CD14-positive monocyte (primary cell): ENCODE data around the gene C19orf33. TPM values are rescaled to one million over a fixed set of nuclear protein-coding genes. Genes with fewer than 3 reads are reported as not detected.

Experiments
- DNase-seq, 3 donors: peaks; one replicate each; pipeline ENCODE4 v3.0.0-alpha.2; 2011 to 2022
- H2AFZ ChIP-seq: 2 replicates; pipeline ENCODE4 v1.6.0; 2012; ENCODE audit warnings: mild to moderate bottlenecking, low read depth, low read length, inconsistent platforms; ENCODE audit not compliant: insufficient read depth, poor library complexity, severe bottlenecking
- H3K27ac ChIP-seq, 2 donors: 1 replicate in 1 of 2; 2 replicates in 1 of 2; pipeline ENCODE4 v1.5.1; 2012 to 2013; ENCODE audit warnings: low read length in 2 of 2, control low read depth in 1 of 2, inconsistent platforms in 1 of 2, low read depth in 1 of 2, mild to moderate bottlenecking in 1 of 2
- H3K27me3 ChIP-seq, 2 donors: one replicate each; pipeline versions ENCODE4 v1.6.0 to v1.6.1; 2011 to 2013; ENCODE audit warnings: low read length in 2 of 2; ENCODE audit not compliant: control insufficient read depth in 2 of 2, insufficient read depth in 2 of 2
- H3K36me3 ChIP-seq, 2 donors: replicated peaks in 1 of 2; 1 replicate in 1 of 2; 2 replicates in 1 of 2; pipeline versions ENCODE4 v1.5.1 to v1.6.1; 2012 to 2013; ENCODE audit warnings: low read length in 2 of 2, control low read depth in 1 of 2, inconsistent platforms in 1 of 2, mild to moderate bottlenecking in 1 of 2; ENCODE audit not compliant: insufficient read depth in 2 of 2, control insufficient read depth in 1 of 2
- H3K4me1 ChIP-seq, 2 donors: 1 replicate in 1 of 2; 2 replicates in 1 of 2; pipeline versions ENCODE4 v1.5.1 to v1.6.1; 2012 to 2013; ENCODE audit warnings: low read length in 2 of 2, control low read depth in 1 of 2, inconsistent platforms in 1 of 2, mild to moderate bottlenecking in 1 of 2, moderate library complexity in 1 of 2; ENCODE audit not compliant: insufficient read depth in 2 of 2, control insufficient read depth in 1 of 2
- H3K4me2 ChIP-seq: replicated peaks from 2 replicates; pipeline ENCODE3; 2012; ENCODE audit warnings: low read length, moderate library complexity, mild to moderate bottlenecking; ENCODE audit not compliant: poor library complexity, severe bottlenecking; ENCODE audit errors: extremely low read depth
- H3K4me3 ChIP-seq, 3 experiments: fragments of 200-600 bp in 1 of 3; sonication (generic) in 1 of 3; replicated peaks in 1 of 3; 1 replicate in 2 of 3; 2 replicates in 1 of 3; pipeline ENCODE4 v1.5.1; 2011 to 2013; ENCODE audit warnings: low read length in 3 of 3, mild to moderate bottlenecking in 3 of 3, control low read depth in 2 of 3, low read depth in 2 of 3, inconsistent platforms in 1 of 3, moderate library complexity in 1 of 3
- H3K79me2 ChIP-seq: 2 replicates; pipeline ENCODE4 v1.6.0; 2012; ENCODE audit warnings: mild to moderate bottlenecking, control low read depth, inconsistent platforms, low read length, moderate library complexity; ENCODE audit not compliant: insufficient read depth
- H3K9ac ChIP-seq: 2 replicates; pipeline ENCODE4 v1.6.0; 2017; ENCODE audit warnings: low read length, mild to moderate bottlenecking; ENCODE audit not compliant: insufficient read depth, poor library complexity, severe bottlenecking
- H3K9me3 ChIP-seq, 2 donors: replicated peaks in 1 of 2; 1 replicate in 1 of 2; 2 replicates in 1 of 2; pipeline versions ENCODE4 v1.5.1 to v1.6.1; 2012 to 2013; ENCODE audit warnings: low read length in 2 of 2, control low read depth in 1 of 2; ENCODE audit not compliant: control insufficient read depth in 1 of 2, insufficient read depth in 1 of 2
- H4K20me1 ChIP-seq: 2 replicates; pipeline ENCODE4 v1.6.0; 2012; ENCODE audit warnings: mild to moderate bottlenecking, low read length, control low read depth, moderate library complexity; ENCODE audit not compliant: insufficient read depth
- H3K27ac Mint-ChIP-seq, 7 donors: one replicate each; pipeline ENCODE4 v1.8.0; 2020; ENCODE audit warnings: mild to moderate bottlenecking in 7 of 7, mixed read lengths in 7 of 7, moderate library complexity in 6 of 7, inconsistent platforms in 2 of 7
- H3K27me3 Mint-ChIP-seq, 3 donors: one replicate each; pipeline ENCODE4 v1.8.0; 2021 to 2022; ENCODE audit warnings: low read depth in 3 of 3, mild to moderate bottlenecking in 3 of 3, mixed read lengths in 3 of 3, moderate library complexity in 3 of 3, inconsistent platforms in 1 of 3
- H3K36me3 Mint-ChIP-seq, 2 donors: one replicate each; pipeline ENCODE4 v1.8.0; 2020; ENCODE audit warnings: mixed read lengths in 2 of 2, inconsistent platforms in 1 of 2, mild to moderate bottlenecking in 1 of 2
- H3K4me1 Mint-ChIP-seq: one replicate; pipeline ENCODE4 v1.8.0; 2020; ENCODE audit warnings: mild to moderate bottlenecking, mixed read lengths
- H3K4me3 Mint-ChIP-seq, 2 donors: one replicate each; pipeline ENCODE4 v1.8.0; 2020; ENCODE audit warnings: mild to moderate bottlenecking in 2 of 2, mixed read lengths in 2 of 2, moderate library complexity in 1 of 2
- H3K9me3 Mint-ChIP-seq, 7 donors: one replicate each; pipeline ENCODE4 v1.8.0; 2020 to 2022; ENCODE audit warnings: mixed read lengths in 7 of 7, mild to moderate bottlenecking in 6 of 7, moderate library complexity in 6 of 7, inconsistent platforms in 2 of 7
- WGBS: methylation state at CpG from one replicate; pipeline ENCODE4 v1.1.5; 2013; ENCODE audit warnings: missing lambda C conversion rate; ENCODE audit not compliant: insufficient coverage; 5-methylcytosine and 5-hydroxymethylcytosine counted together
- intact Hi-C, 2 donors: fragments of 100-400 bp; cut with micrococcal nuclease; formaldehyde crosslinking; loops; one replicate each; pipeline versions ENCODE4 v1.15.0 to v1.15.1; 2023
- polyA plus RNA-seq, 3 donors: library from polyadenylated mRNA; depleted of rRNA in 1 of 3; unstranded in 2 of 3; stranded (reverse) in 1 of 3; fragments of 300-500 nt in 2 of 3; fragments of >200 nt in 1 of 3; fragmentation: Illumina TruSeq in 2 of 3; gene quantifications; 1 replicate in 2 of 3; 2 replicates in 1 of 3; pipeline ENCODE4 v1.2.3, GENCODE V29; 2012 to 2021
- TF ChIP-seq, protein P1 (sequence below): fragments of 200-600 bp; IDR thresholded peaks from one replicate; pipeline ENCODE4 v1.8.0; 2022; ENCODE audit warnings: antibody characterized with exemption, mild to moderate bottlenecking

C19orf33 gene
- polyA plus RNA-seq, 3 donors = 0.43 to 0.73 (median 0.69) TPM

DNA sequence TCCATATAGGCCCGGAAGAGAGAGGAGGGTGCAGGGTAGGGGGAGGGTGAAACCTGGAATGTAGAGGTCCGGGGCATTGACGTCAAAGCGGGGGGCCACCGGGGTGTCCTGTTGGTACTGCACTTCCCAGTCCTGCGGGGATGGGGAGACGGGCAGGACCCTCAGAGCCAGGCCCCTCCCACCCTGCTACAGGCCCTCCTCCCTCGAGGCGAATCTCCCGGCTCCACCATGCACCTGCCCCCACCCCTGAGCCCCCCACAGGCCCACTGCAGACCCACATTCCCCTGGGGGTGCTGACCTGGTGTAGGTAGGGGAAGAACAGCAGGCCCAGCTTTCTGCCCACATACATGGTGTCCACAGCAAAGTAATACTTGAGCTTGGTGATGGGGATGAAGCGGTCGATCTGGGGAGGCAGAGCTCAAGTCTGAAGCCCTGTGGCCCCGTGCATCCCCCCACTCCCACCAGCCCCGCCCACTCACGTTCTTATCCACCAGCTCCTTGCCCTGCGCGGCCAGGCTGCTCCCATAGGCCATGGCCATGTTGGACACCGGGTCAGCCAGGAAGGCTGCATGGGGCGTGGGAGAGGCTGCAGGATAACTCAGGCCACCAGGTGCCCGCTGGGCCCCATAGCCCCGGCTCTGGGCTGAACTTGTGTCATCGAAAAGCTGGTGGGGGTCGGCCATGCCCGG is 5.0 kb downstream of the C19orf33 start:
- peaks cover 31% of the 10 kb centered on the region for H3K79me2 ChIP-seq
- H3K4me1 Mint-ChIP-seq = peaks cover 42% of the 10 kb centered on the region
- H3K9ac ChIP-seq = peak overlapping the region; percentile 21
- peaks cover 18 to 21% of the 10 kb centered on the region in 2 donors for H3K36me3 ChIP-seq
- peaks cover 2 to 6% (median 3%) of the 10 kb centered on the region in 3 donors for H3K27me3 Mint-ChIP-seq
- intact Hi-C loops = no loop called here
- H3K27me3 ChIP-seq = no peaks in the 10 kb centered on the region
- peak overlapping the region; percentile 6 to 53 for H3K27ac ChIP-seq
- WGBS = 99% methylated on average over 15 of the region's 24 CpGs
- H2AFZ ChIP-seq = no peak overlapping the region
- H3K4me3 Mint-ChIP-seq = no peak overlapping the region
- TF ChIP-seq, protein P1, sequence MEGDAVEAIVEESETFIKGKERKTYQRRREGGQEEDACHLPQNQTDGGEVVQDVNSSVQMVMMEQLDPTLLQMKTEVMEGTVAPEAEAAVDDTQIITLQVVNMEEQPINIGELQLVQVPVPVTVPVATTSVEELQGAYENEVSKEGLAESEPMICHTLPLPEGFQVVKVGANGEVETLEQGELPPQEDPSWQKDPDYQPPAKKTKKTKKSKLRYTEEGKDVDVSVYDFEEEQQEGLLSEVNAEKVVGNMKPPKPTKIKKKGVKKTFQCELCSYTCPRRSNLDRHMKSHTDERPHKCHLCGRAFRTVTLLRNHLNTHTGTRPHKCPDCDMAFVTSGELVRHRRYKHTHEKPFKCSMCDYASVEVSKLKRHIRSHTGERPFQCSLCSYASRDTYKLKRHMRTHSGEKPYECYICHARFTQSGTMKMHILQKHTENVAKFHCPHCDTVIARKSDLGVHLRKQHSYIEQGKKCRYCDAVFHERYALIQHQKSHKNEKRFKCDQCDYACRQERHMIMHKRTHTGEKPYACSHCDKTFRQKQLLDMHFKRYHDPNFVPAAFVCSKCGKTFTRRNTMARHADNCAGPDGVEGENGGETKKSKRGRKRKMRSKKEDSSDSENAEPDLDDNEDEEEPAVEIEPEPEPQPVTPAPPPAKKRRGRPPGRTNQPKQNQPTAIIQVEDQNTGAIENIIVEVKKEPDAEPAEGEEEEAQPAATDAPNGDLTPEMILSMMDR = no peak
- DNase-seq = no peak
- H3K9me3 ChIP-seq = no peaks in the 10 kb centered on the region
- no peak overlapping the region for H3K4me3 ChIP-seq
- H4K20me1 ChIP-seq = no peaks in the 10 kb centered on the region
- no peak overlapping the region for H3K4me2 ChIP-seq
- H3K27ac Mint-ChIP-seq = peak overlapping the region in 6 of 7 donors; percentile 68 to 86 (median 79)
- H3K4me1 ChIP-seq = peaks cover 34 to 49% of the 10 kb centered on the region in 2 donors
- H3K9me3 Mint-ChIP-seq = peaks cover 0 to 3% (median 0%) of the 10 kb centered on the region in 7 donors
- peaks cover 40 to 52% of the 10 kb centered on the region in 2 donors for H3K36me3 Mint-ChIP-seq

DNA sequence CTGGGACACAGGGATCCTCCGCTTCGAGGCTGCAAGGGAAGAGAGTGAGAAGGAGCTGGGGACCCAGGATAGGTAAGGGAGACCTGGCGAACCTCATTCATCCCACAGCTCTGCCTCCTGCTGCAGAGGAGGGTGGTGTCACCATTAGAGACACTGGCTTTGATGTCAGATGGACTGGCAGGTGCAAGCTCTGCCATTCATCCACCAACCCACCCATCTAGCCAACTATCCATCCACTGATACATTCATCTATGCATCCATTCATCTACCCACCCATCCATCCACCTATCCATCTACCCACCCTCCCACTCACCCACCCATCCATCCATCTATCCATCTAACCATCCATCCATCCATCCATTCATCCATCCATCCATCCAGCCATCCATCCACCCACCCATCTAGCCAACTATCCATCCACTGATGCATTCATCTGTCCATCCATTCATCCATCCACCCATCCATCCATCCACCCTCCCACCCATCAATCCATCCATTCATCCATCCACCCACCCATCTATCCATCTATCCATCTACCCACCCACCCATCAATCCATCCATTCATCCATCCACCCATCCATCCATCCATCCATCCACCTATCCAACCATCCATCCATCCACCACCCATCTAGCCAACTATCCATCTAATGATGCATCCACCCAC is 5.7 kb downstream of the C19orf33 start:
- Histone ChIP-seq H3K79me2 (peaks cover 38% of the 10 kb centered on the region), H3K4me1 (peaks cover 33 to 49% of the 10 kb centered on the region in 2 donors), H4K20me1 (no peaks in the 10 kb centered on the region), H3K27ac (peak overlapping the region in 1 of 2 donors; percentile 53), H2AFZ (no peak overlapping the region), H3K36me3 (peaks cover 15 to 21% of the 10 kb centered on the region in 2 donors), H3K4me2 (no peak overlapping the region), H3K27me3 (no peaks in the 10 kb centered on the region), H3K9ac (no peak overlapping the region), H3K4me3 (no peak overlapping the region), H3K9me3 (no peaks in the 10 kb centered on the region)
- Mint-ChIP-seq H3K27me3 (peaks cover 0 to 6% (median 3%) of the 10 kb centered on the region in 3 donors), H3K4me1 (peaks cover 41% of the 10 kb centered on the region), H3K9me3 (peaks cover 0 to 3% (median 0%) of the 10 kb centered on the region in 7 donors), H3K4me3 (no peak overlapping the region), H3K36me3 (peaks cover 40 to 52% of the 10 kb centered on the region in 2 donors), H3K27ac (no peak overlapping the region)
- DNase-seq = no peak
- WGBS = 100% methylated on average over 2 of the region's 3 CpGs
- TF ChIP-seq, protein P1 = no peak
- intact Hi-C loops = no loop called here
